H9 (cell line): ENCODE results near the gene GTF2H2C_2.
"Not testable (repeated sequence)": the region's sequence is repeated elsewhere in the genome, so short reads cannot be mapped to it uniquely, and the experiment has no call there.

Experiments
- DNase-seq: peaks from one replicate; pipeline ENCODE4 v3.0.0-alpha.2; 2017
- H2AFZ ChIP-seq: one replicate; pipeline ENCODE4 v1.6.1; 2013; ENCODE audit warnings: mild to moderate bottlenecking, low read length, control low read depth, moderate library complexity
- H2AK5ac ChIP-seq: 2 replicates; pipeline ENCODE4 v1.6.1; 2013; ENCODE audit warnings: low read length, control low read depth, mixed read lengths; ENCODE audit not compliant: insufficient read length
- H2BK120ac ChIP-seq: one replicate; pipeline ENCODE4 v1.6.1; 2013; ENCODE audit warnings: low read depth, mild to moderate bottlenecking, low read length, control low read depth, inconsistent platforms; ENCODE audit not compliant: poor library complexity, severe bottlenecking
- H2BK12ac ChIP-seq: 2 replicates; pipeline ENCODE4 v1.6.1; 2013; ENCODE audit warnings: low read length, control low read depth, mixed read lengths, low read depth; ENCODE audit not compliant: insufficient read length
- H2BK15ac ChIP-seq: 2 replicates; pipeline ENCODE4 v1.6.1; 2013; ENCODE audit warnings: low read depth, low read length, control low read depth
- H2BK20ac ChIP-seq: one replicate; pipeline ENCODE4 v1.6.1; 2013; ENCODE audit warnings: low read depth, mild to moderate bottlenecking, low read length, control low read depth, inconsistent platforms; ENCODE audit not compliant: poor library complexity, severe bottlenecking
- H2BK5ac ChIP-seq: 2 replicates; pipeline ENCODE4 v1.6.1; 2013; ENCODE audit warnings: low read length, control low read depth, mixed read lengths; ENCODE audit not compliant: insufficient read length
- H3K14ac ChIP-seq: 2 replicates; pipeline ENCODE4 v1.6.1; 2013; ENCODE audit warnings: low read length, control low read depth; ENCODE audit not compliant: insufficient read depth
- H3K18ac ChIP-seq: 2 replicates; pipeline ENCODE4 v1.6.1; 2013; ENCODE audit warnings: low read depth, mild to moderate bottlenecking, mixed read lengths, low read length, control low read depth; ENCODE audit not compliant: insufficient read length
- H3K23ac ChIP-seq: 2 replicates; pipeline ENCODE4 v1.6.1; 2013; ENCODE audit warnings: low read length, control low read depth, mixed read lengths, low read depth; ENCODE audit not compliant: insufficient read length
- H3K23me2 ChIP-seq: 2 replicates; pipeline ENCODE4 v1.6.1; 2013; ENCODE audit warnings: low read depth, mild to moderate bottlenecking, mixed read lengths, low read length, control low read depth; ENCODE audit not compliant: insufficient read length, poor library complexity, severe bottlenecking
- H3K27ac ChIP-seq: 2 replicates; pipeline ENCODE4 v1.5.1; 2013; ENCODE audit warnings: low read length, control low read depth, mixed read lengths, low read depth; ENCODE audit not compliant: insufficient read length
- H3K27me3 ChIP-seq: 2 replicates; pipeline ENCODE4 v1.6.1; 2013; ENCODE audit warnings: low read length, control low read depth, inconsistent platforms; ENCODE audit not compliant: insufficient read depth
- H3K4ac ChIP-seq: 2 replicates; pipeline ENCODE4 v1.6.1; 2013; ENCODE audit warnings: low read depth, mild to moderate bottlenecking, control low read depth, inconsistent platforms, low read length, moderate library complexity
- H3K4me1 ChIP-seq: 2 replicates; pipeline ENCODE4 v1.6.1; 2013; ENCODE audit warnings: low read length, control low read depth, inconsistent platforms; ENCODE audit not compliant: insufficient read depth
- H3K4me2 ChIP-seq: 2 replicates; pipeline ENCODE4 v1.6.1; 2013; ENCODE audit warnings: low read length, control low read depth, mixed read lengths; ENCODE audit not compliant: insufficient read length, insufficient read depth
- H3K56ac ChIP-seq: 2 replicates; pipeline ENCODE4 v1.6.1; 2013; ENCODE audit warnings: low read depth, mild to moderate bottlenecking, mixed read lengths, low read length, control low read depth; ENCODE audit not compliant: insufficient read length
- H3K79me1 ChIP-seq: 2 replicates; pipeline ENCODE4 v1.6.1; 2013; ENCODE audit warnings: low read depth, mild to moderate bottlenecking, moderate library complexity, low read length, control low read depth, inconsistent platforms; ENCODE audit not compliant: insufficient read depth, poor library complexity, severe bottlenecking
- H3K79me2 ChIP-seq: 2 replicates; pipeline ENCODE4 v1.6.1; 2013; ENCODE audit warnings: low read length, control low read depth, inconsistent platforms; ENCODE audit not compliant: insufficient read depth
- H3K9ac ChIP-seq: 2 replicates; pipeline ENCODE4 v1.6.1; 2013; ENCODE audit warnings: low read length, control low read depth, mixed read lengths; ENCODE audit not compliant: insufficient read length; ENCODE audit errors: extremely low read depth
- H3K9me3 ChIP-seq: one replicate; pipeline ENCODE4 v1.6.1; 2013; ENCODE audit warnings: low read depth, low read length, inconsistent platforms; ENCODE audit not compliant: control insufficient read depth
- H3T11ph ChIP-seq: one replicate; pipeline ENCODE4 v1.6.1; 2013; ENCODE audit warnings: mild to moderate bottlenecking, low read length, control low read depth, inconsistent platforms
- H4K20me1 ChIP-seq: one replicate; pipeline ENCODE4 v1.6.1; 2013; ENCODE audit not compliant: control insufficient read depth, insufficient read length, insufficient read depth
- H4K5ac ChIP-seq: 2 replicates; pipeline ENCODE4 v1.6.1; 2013; ENCODE audit warnings: low read depth, mild to moderate bottlenecking, mixed read lengths, low read length, control low read depth; ENCODE audit not compliant: insufficient read length
- H4K8ac ChIP-seq: replicated peaks from 2 replicates; pipeline ENCODE4 v1.6.1; 2013; ENCODE audit warnings: low read length, control low read depth, mixed read lengths, low read depth; ENCODE audit not compliant: insufficient read length
- H4K91ac ChIP-seq: 2 replicates; pipeline ENCODE4 v1.6.1; 2013; ENCODE audit warnings: low read depth, mild to moderate bottlenecking, moderate library complexity, mixed read lengths, low read length, control low read depth; ENCODE audit not compliant: insufficient read length
- H3K27ac Mint-ChIP-seq, 3 experiments: 2 replicates in 2 of 3; 3 replicates in 1 of 3; pipeline ENCODE4 v1.8.0; 2020 to 2021; ENCODE audit warnings: mixed read lengths in 3 of 3, mild to moderate bottlenecking in 1 of 3, moderate library complexity in 1 of 3
- H3K27me3 Mint-ChIP-seq: 2 replicates; pipeline ENCODE4 v1.8.0; 2021; ENCODE audit warnings: low read depth, mild to moderate bottlenecking, moderate library complexity, mixed read lengths
- H3K36me3 Mint-ChIP-seq, 3 experiments: 2 replicates in 2 of 3; 3 replicates in 1 of 3; pipeline ENCODE4 v1.8.0; 2020 to 2021; ENCODE audit warnings: low read depth in 3 of 3, mixed read lengths in 3 of 3; ENCODE audit not compliant: insufficient read depth in 1 of 3
- H3K4me1 Mint-ChIP-seq, 2 experiments: 2 replicates each; pipeline ENCODE4 v1.8.0; 2020; ENCODE audit warnings: mixed read lengths in 2 of 2
- H3K4me3 Mint-ChIP-seq, 2 experiments: 2 replicates in 1 of 2; 3 replicates in 1 of 2; pipeline ENCODE4 v1.8.0; 2020 to 2021; ENCODE audit warnings: mild to moderate bottlenecking in 2 of 2, mixed read lengths in 2 of 2, moderate library complexity in 1 of 2
- H3K9me3 Mint-ChIP-seq, 2 experiments: 2 replicates in 1 of 2; 3 replicates in 1 of 2; pipeline ENCODE4 v1.8.0; 2020; ENCODE audit warnings: mild to moderate bottlenecking in 2 of 2, mixed read lengths in 2 of 2, moderate library complexity in 1 of 2
- WGBS: extraction: QIAGEN DNeasy Blood & Tissue Kit; methylation state at CpG from one replicate; pipeline ENCODE4 v1.1.7; 2013; ENCODE audit warnings: missing lambda C conversion rate, low lambda C conversion rate, mixed read lengths; ENCODE audit not compliant: insufficient read length; ENCODE audit errors: extremely low coverage; 5-methylcytosine and 5-hydroxymethylcytosine counted together

GTF2H2C_2 gene

GRCh38 chr5:70464019-70464637, 49.0 kb downstream of the GTF2H2C_2 start:
- not testable (repeated sequence) for H3K79me1 ChIP-seq, H2BK20ac ChIP-seq, H4K20me1 ChIP-seq, H2BK12ac ChIP-seq, H3K14ac ChIP-seq, H4K8ac ChIP-seq, H3K23ac ChIP-seq, H3K18ac ChIP-seq, H2AK5ac ChIP-seq, H2BK120ac ChIP-seq, H3K9me3 Mint-ChIP-seq, H2AFZ ChIP-seq, H3K9ac ChIP-seq, H3K4me3 Mint-ChIP-seq, H3K27ac ChIP-seq, H3K4me1 Mint-ChIP-seq, H3K56ac ChIP-seq, DNase-seq, H3K27me3 ChIP-seq, H3T11ph ChIP-seq, H3K9me3 ChIP-seq, H2BK5ac ChIP-seq, H3K4ac ChIP-seq, H2BK15ac ChIP-seq, H4K91ac ChIP-seq, H3K79me2 ChIP-seq, H3K4me1 ChIP-seq, H3K27ac Mint-ChIP-seq, H3K23me2 ChIP-seq, H3K36me3 Mint-ChIP-seq, H3K4me2 ChIP-seq, H4K5ac ChIP-seq, H3K27me3 Mint-ChIP-seq
- no CpG with 5 or more reads among the region's 5 CpGs for WGBS

GRCh38 chr5:70469926-70470509, 54.9 kb downstream of the GTF2H2C_2 start:
- not testable (repeated sequence) for H3K18ac ChIP-seq, H2BK5ac ChIP-seq, H4K8ac ChIP-seq, H3K4me2 ChIP-seq, H4K5ac ChIP-seq, H3K27me3 ChIP-seq, H3K27me3 Mint-ChIP-seq, H2AK5ac ChIP-seq, H2BK12ac ChIP-seq, H2BK20ac ChIP-seq, H4K20me1 ChIP-seq, H3K23me2 ChIP-seq, H3K9ac ChIP-seq, H3K9me3 ChIP-seq, H3K4me1 Mint-ChIP-seq, H3K14ac ChIP-seq, H3K4me3 Mint-ChIP-seq, H3K79me1 ChIP-seq, H3K27ac Mint-ChIP-seq, H3K27ac ChIP-seq, H3K79me2 ChIP-seq, H2AFZ ChIP-seq, H3K9me3 Mint-ChIP-seq, H3K36me3 Mint-ChIP-seq, DNase-seq, H3K56ac ChIP-seq, H2BK15ac ChIP-seq, H3K4ac ChIP-seq, H3K23ac ChIP-seq, H2BK120ac ChIP-seq, H4K91ac ChIP-seq, H3T11ph ChIP-seq, H3K4me1 ChIP-seq
- WGBS = no CpG with 5 or more reads among the region's 7 CpGs
